HepG2 (cell line): ENCODE data around the gene NELL1. TPM values are rescaled to one million over a fixed set of nuclear protein-coding genes. Genes with fewer than 3 reads are reported as not detected.

ENCODE experiments used
- ATAC-seq: fragments of 200-7000 bp; cut with Tn5 transposase; 3 replicates; pipeline ENCODE4 v1.9.1; 2020; ENCODE audit warnings: mild to moderate bottlenecking, moderate library complexity
- BruUV-seq: library from RNA; stranded (reverse); fragments of 400-500 nt; replicated peaks from 2 replicates; lab custom pipeline; 2021; lab: Mats Ljungman, UMichigan
- CTCF ChIA-PET: fragments of 300-600 bp; formaldehyde crosslinking; extraction: SDS; loops from one replicate; lab custom pipeline; 2021; ENCODE audit warnings: low total read pairs, inconsistent platforms, low intra/inter-chr PET ratio; lab: Yijun Ruan, JAX
- POLR2A ChIA-PET: fragments of 350-600 bp; sonication (Branson Sonifier 250); formaldehyde crosslinking; loops from one replicate; lab custom pipeline; 2020; ENCODE audit warnings: antibody characterized with exemption, inconsistent platforms; lab: Yijun Ruan, JAX
- DNase-seq: peaks from one replicate; pipeline ENCODE4 v3.0.0-alpha.2; 2015; ENCODE audit warnings: low spot score
- FAIRE-seq: peaks from 3 replicates; lab custom pipeline; 2011; peaks lifted over from hg19 to GRCh38; lab: Jason Lieb, UNC
- H2AFZ ChIP-seq: one replicate; pipeline ENCODE4 v1.6.1; 2011; ENCODE audit warnings: low read length, inconsistent platforms
- H3K27ac ChIP-seq: fragments of 300-600 bp; 3 replicates; pipeline ENCODE4 v1.8.0; 2011; ENCODE audit warnings: mixed run types, mild to moderate bottlenecking, mixed read lengths, low read length, inconsistent platforms; ENCODE audit not compliant: insufficient read depth; ENCODE audit errors: extremely low read length
- H3K27me3 ChIP-seq, 2 experiments: fragments of 200-600 bp in 1 of 2; 2 replicates in 1 of 2; 3 replicates in 1 of 2; pipeline versions ENCODE4 v1.6.0 to v1.8.0; 2011; ENCODE audit warnings: low read length in 2 of 2, mild to moderate bottlenecking in 2 of 2, moderate library complexity in 2 of 2, inconsistent platforms in 1 of 2; ENCODE audit not compliant: insufficient read depth in 2 of 2, control insufficient read depth in 1 of 2
- H3K36me3 ChIP-seq, 2 experiments: fragments of 200-600 bp in 1 of 2; replicated peaks in 1 of 2; 2 replicates in 1 of 2; 3 replicates in 1 of 2; pipeline versions ENCODE4 v1.5.1 to v1.8.0; 2011; ENCODE audit warnings: low read length in 2 of 2, inconsistent platforms in 1 of 2; ENCODE audit not compliant: insufficient read depth in 2 of 2, control insufficient read depth in 1 of 2
- H3K4me1 ChIP-seq: 2 replicates; pipeline ENCODE4 v1.5.1; 2012; ENCODE audit warnings: low read length, inconsistent platforms; ENCODE audit not compliant: insufficient read depth
- H3K4me2 ChIP-seq: 2 replicates; pipeline ENCODE4 v1.6.0; 2011; ENCODE audit warnings: low read depth, low read length, inconsistent platforms
- H3K4me3 ChIP-seq, 3 experiments: fragments of 200-600 bp in 1 of 3; sonication (generic), shearing (Covaris generic) in 1 of 3; replicated peaks in 1 of 3; 2 replicates each; pipeline ENCODE4 v1.5.1; 2011 to 2016; ENCODE audit warnings: low read length in 3 of 3, inconsistent platforms in 2 of 3, low read depth in 2 of 3, mild to moderate bottlenecking in 2 of 3, control low read depth in 1 of 3, mixed read lengths in 1 of 3; ENCODE audit not compliant: insufficient read depth in 1 of 3
- H3K79me2 ChIP-seq: one replicate; pipeline ENCODE4 v1.6.1; 2011; ENCODE audit warnings: low read length, inconsistent platforms; ENCODE audit not compliant: insufficient read depth
- H3K9ac ChIP-seq: 2 replicates; pipeline ENCODE4 v1.6.0; 2011; ENCODE audit warnings: mild to moderate bottlenecking, low read depth, low read length, inconsistent platforms; ENCODE audit not compliant: insufficient read depth
- H3K9me3 ChIP-seq: 2 replicates; pipeline ENCODE4 v1.5.1; 2012; ENCODE audit warnings: mild to moderate bottlenecking, low read length
- H4K20me1 ChIP-seq: 2 replicates; pipeline ENCODE4 v1.6.0; 2011; ENCODE audit warnings: inconsistent platforms, mild to moderate bottlenecking, low read length, moderate library complexity; ENCODE audit not compliant: insufficient read depth
- CBX1 ChIP-seq: IDR thresholded peaks from one replicate; pipeline ENCODE4 v1.6.1; 2016; ENCODE audit warnings: antibody characterized with exemption, low read depth
- ETS1 ChIP-seq: sonication (generic); formaldehyde crosslinking; IDR thresholded peaks from 2 replicates; pipeline ENCODE4 v1.4.0; 2020; ENCODE audit warnings: missing genetic modification reagents
- FOXK1 ChIP-seq: sonication (generic); formaldehyde crosslinking; IDR thresholded peaks from 2 replicates; pipeline ENCODE4 v1.4.0; 2020; ENCODE audit warnings: low read depth, missing genetic modification reagents, borderline replicate concordance
- HOXA9 ChIP-seq: sonication (generic); formaldehyde crosslinking; IDR thresholded peaks from 2 replicates; pipeline ENCODE4 v1.8.1; 2022; ENCODE audit warnings: missing genetic modification reagents, mild to moderate bottlenecking, moderate library complexity, borderline replicate concordance
- JUND ChIP-seq: sonication (generic); formaldehyde crosslinking; IDR thresholded peaks from 2 replicates; pipeline ENCODE4 v1.8.0; 2022; ENCODE audit warnings: mild to moderate bottlenecking, missing genetic modification reagents
- KDM5A ChIP-seq: fragments of 200-600 bp; sonication (generic); IDR thresholded peaks from 2 replicates; pipeline ENCODE4 v1.7.0; 2018; ENCODE audit warnings: antibody characterized with exemption, mild to moderate bottlenecking, low read length, borderline replicate concordance
- KMT2A ChIP-seq: sonication (generic); formaldehyde crosslinking; IDR thresholded peaks from 2 replicates; pipeline ENCODE4 v1.4.0; 2020; ENCODE audit warnings: missing genetic modification reagents
- MED13 ChIP-seq: sonication (generic); formaldehyde crosslinking; IDR thresholded peaks from 2 replicates; pipeline ENCODE4 v1.5.0; 2020; ENCODE audit warnings: missing genetic modification reagents
- SNAI1 ChIP-seq: sonication (generic); formaldehyde crosslinking; IDR thresholded peaks from 2 replicates; pipeline ENCODE4 v1.5.0; 2020; ENCODE audit warnings: mild to moderate bottlenecking, missing genetic modification reagents, borderline replicate concordance
- SP2 ChIP-seq: sonication (generic); formaldehyde crosslinking; IDR thresholded peaks from 2 replicates; pipeline ENCODE4 v1.5.1; 2020; ENCODE audit warnings: mild to moderate bottlenecking, missing genetic modification reagents
- TAF15 ChIP-seq: fragments of 200-400 bp; formaldehyde crosslinking; IDR thresholded peaks from one replicate; pipeline ENCODE4 v1.6.1; 2018; ENCODE audit warnings: mild to moderate bottlenecking, low read depth, low read length; ENCODE audit not compliant: poor library complexity, severe bottlenecking
- TEAD3 ChIP-seq: optimal IDR thresholded peaks from 2 replicates; pipeline ENCODE3; 2016; ENCODE audit warnings: borderline replicate concordance
- TRAFD1 ChIP-seq: sonication (generic); formaldehyde crosslinking; IDR thresholded peaks from 2 replicates; pipeline ENCODE4 v1.5.1; 2020; ENCODE audit warnings: missing genetic modification reagents, mild to moderate bottlenecking, borderline replicate concordance
- ZNF17 ChIP-seq: sonication (generic); formaldehyde crosslinking; IDR thresholded peaks from 2 replicates; pipeline ENCODE4 v1.5.0; 2020; ENCODE audit warnings: mild to moderate bottlenecking, missing genetic modification reagents
- ZNF180 ChIP-seq: sonication (generic); formaldehyde crosslinking; IDR thresholded peaks from 2 replicates; pipeline ENCODE4 v1.4.0; 2020; ENCODE audit warnings: low read depth, missing genetic modification reagents, borderline replicate concordance
- ZNF629 ChIP-seq: sonication (generic); formaldehyde crosslinking; conservative IDR thresholded peaks from 2 replicates; pipeline ENCODE4 v1.5.0; 2020; ENCODE audit warnings: missing genetic modification reagents
- in situ Hi-C: cut with HindIII; loops from 2 replicates; pipeline ENCODE4 v1.10.0; 2017; ENCODE audit warnings: low pct_unique_long_range_greater_than_20kb; ENCODE audit not compliant: extremely low pct_ligation_motif_present
- intact Hi-C: fragments of 100-400 bp; cut with micrococcal nuclease; formaldehyde crosslinking; loops from one replicate; pipeline ENCODE4 v1.10.0; 2022; ENCODE audit not compliant: unreplicated experiment
- polyA plus RNA-seq, 8 experiments: library from polyadenylated mRNA; depleted of rRNA in 3 of 8; stranded (reverse) in 7 of 8; unstranded in 1 of 8; fragments of >200 nt; fragmentation: Illumina TruSeq in 4 of 8; extraction: Trizol in 4 of 8; gene quantifications; 2 replicates each; pipeline versions ENCODE4 v1.2.1 to v1.2.3, GENCODE V29; 2011 to 2016; ENCODE audit warnings: low read depth in 4 of 8, missing spikeins in 1 of 8, mixed read lengths in 1 of 8; ENCODE audit not compliant: insufficient read depth in 1 of 8
- total RNA-seq, 5 experiments: library from RNA; depleted of rRNA; stranded (reverse); fragments of >200 nt; fragmentation: Illumina TruSeq; extraction: Trizol; gene quantifications; 2 replicates each; pipeline ENCODE4 v1.2.3, GENCODE V29; 2016; ENCODE audit warnings: low read depth in 1 of 5
- TF ChIP-seq, protein P1 (sequence below), 2 experiments: IDR thresholded peaks; 2 replicates each; pipeline ENCODE4 v1.6.1; 2011 to 2012; ENCODE audit warnings: low read length in 2 of 2, borderline replicate concordance in 1 of 2, low read depth in 1 of 2, mild to moderate bottlenecking in 1 of 2, moderate library complexity in 1 of 2

NELL1 gene
- total and polyA plus RNA-seq, 2 of the 13 experiments (the other 11 are each of a cell fraction or from before 2014, with no cell fraction given), result not detected

- no peak for TF ChIP-seq SP2 (CRISPR knock-in tag)
- TF ChIP-seq, all 625 proteins: peak for 0
These were observed 589.0 kb downstream of the NELL1 start (continued) for GRCh38 chr11:21258414-21258813.

GRCh38 chr11:21260101-21260500, 590.7 kb downstream of the NELL1 start:
- intact Hi-C loops (no loop called here), in situ Hi-C loops (no loop called here)
- no peak overlapping the region for H3K27ac ChIP-seq
- TF ChIP-seq TEAD3 (CRISPR knock-in tag), result no peak
- TF ChIP-seq JUND (CRISPR knock-in tag), result no peak
- TF ChIP-seq SP2 (CRISPR knock-in tag), result no peak
- no peak for TF ChIP-seq TAF15
- TF ChIP-seq KMT2A (CRISPR knock-in tag), result no peak
- no peak for TF ChIP-seq ETS1 (CRISPR knock-in tag)
- TF ChIP-seq ZNF180 (CRISPR knock-in tag), result no peak
- TF ChIP-seq, protein P1, sequence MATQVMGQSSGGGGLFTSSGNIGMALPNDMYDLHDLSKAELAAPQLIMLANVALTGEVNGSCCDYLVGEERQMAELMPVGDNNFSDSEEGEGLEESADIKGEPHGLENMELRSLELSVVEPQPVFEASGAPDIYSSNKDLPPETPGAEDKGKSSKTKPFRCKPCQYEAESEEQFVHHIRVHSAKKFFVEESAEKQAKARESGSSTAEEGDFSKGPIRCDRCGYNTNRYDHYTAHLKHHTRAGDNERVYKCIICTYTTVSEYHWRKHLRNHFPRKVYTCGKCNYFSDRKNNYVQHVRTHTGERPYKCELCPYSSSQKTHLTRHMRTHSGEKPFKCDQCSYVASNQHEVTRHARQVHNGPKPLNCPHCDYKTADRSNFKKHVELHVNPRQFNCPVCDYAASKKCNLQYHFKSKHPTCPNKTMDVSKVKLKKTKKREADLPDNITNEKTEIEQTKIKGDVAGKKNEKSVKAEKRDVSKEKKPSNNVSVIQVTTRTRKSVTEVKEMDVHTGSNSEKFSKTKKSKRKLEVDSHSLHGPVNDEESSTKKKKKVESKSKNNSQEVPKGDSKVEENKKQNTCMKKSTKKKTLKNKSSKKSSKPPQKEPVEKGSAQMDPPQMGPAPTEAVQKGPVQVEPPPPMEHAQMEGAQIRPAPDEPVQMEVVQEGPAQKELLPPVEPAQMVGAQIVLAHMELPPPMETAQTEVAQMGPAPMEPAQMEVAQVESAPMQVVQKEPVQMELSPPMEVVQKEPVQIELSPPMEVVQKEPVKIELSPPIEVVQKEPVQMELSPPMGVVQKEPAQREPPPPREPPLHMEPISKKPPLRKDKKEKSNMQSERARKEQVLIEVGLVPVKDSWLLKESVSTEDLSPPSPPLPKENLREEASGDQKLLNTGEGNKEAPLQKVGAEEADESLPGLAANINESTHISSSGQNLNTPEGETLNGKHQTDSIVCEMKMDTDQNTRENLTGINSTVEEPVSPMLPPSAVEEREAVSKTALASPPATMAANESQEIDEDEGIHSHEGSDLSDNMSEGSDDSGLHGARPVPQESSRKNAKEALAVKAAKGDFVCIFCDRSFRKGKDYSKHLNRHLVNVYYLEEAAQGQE (IDR thresholded peaks at IDR 0.05; ENCODE audit: borderline replicate concordance in 1 of 2, low read depth in 1 of 2, low read length in 2 of 2), result no peak
- TF ChIP-seq KDM5A, result no peak
- no peak for TF ChIP-seq MED13 (CRISPR knock-in tag)
- TF ChIP-seq ZNF629 (CRISPR knock-in tag), result no peak
- no peak for TF ChIP-seq TRAFD1 (CRISPR knock-in tag)
- no peak for TF ChIP-seq SNAI1 (CRISPR knock-in tag)
- no peak for TF ChIP-seq HOXA9 (CRISPR knock-in tag)
- TF ChIP-seq FOXK1 (CRISPR knock-in tag), result no peak
- no peak for TF ChIP-seq CBX1
- no peak for TF ChIP-seq ZNF17 (CRISPR knock-in tag)

More at GRCh38 chr11:21260101-21260500, 590.7 kb downstream of the NELL1 start:
- ATAC-seq (no peak), DNase-seq (no peak), FAIRE-seq (no peak)
- Histone ChIP-seq H2AFZ (no peak overlapping the region), H3K9me3 (no peaks in the 10 kb centered on the region), H3K36me3 (no peaks in the 10 kb centered on the region), H3K4me1 (no peaks in the 10 kb centered on the region), H3K27me3 (no peaks in the 10 kb centered on the region), H3K4me2 (no peak overlapping the region), H3K9ac (no peak overlapping the region), H3K4me3 (no peak overlapping the region), H4K20me1 (no peaks in the 10 kb centered on the region), H3K79me2 (no peaks in the 10 kb centered on the region)
- ChIA-PET POLR2A (no interaction called here), CTCF (no interaction called here)
- BruUV-seq, result no TSS peak
